ENCODE data around the gene EIF2S3B.

EIF2S3B gene

DNA sequence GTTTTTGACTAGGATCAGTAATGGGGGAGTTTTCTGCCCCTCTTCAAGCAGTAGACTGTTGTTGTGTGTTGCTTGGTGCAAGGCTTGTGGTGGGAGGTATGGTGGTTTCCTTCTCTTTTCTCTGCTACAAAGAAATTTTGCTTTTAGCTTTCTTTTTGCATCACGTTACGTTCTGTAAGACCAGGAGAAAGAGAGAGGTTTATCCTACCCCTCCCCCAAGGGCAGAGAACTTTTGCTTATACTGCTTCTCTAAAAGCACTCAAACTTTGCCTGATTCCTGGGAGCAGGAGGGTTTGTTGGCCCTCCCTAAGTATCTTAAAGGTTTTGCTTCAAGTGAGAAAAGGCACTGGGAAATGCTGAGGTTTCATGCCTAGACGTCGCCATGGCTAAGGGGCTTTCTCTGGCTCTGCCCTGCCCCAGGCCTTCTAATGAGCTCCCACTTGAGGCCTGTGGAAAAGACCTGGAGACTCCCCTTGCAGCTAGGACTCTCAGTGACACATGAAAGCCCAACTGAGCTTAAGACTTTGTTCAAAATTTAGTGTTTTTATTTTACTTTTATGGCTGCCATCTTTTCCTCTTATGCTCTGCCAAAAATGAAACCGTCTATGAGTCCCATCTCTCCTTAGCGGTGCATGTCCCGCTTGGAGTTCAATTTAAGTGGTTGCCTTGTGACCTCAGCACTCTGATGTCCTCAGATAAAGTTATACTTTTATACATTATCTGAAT is 49.2 kb downstream of the EIF2S3B start:
- DNase-seq (ENCODE audit: low spot score): no peak

- DNase-seq (ENCODE audit: low spot score): no peak
These were observed 51.6 kb downstream of the EIF2S3B start for GRCh38 chr12:10557329-10557728.

DNA sequence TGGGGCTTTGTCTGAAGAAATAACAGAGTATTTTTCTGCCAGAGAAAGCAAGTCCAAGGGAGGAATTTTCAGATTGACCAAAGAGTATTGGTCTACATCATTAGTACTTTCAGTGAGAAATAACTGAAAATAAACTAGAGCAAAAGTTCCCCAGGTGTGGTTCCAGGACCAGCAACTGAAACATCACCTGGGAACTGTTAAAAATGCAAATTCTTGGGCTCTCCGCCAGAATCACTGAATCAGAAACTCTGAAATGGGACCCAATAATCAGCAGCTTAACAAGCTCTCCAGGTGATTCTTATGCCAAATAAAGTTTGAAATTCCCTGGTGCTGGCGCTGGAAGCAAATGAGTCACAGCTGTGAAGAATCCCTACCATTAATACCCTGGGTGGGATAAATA is 52.1 kb downstream of the EIF2S3B start:
- peak; percentile 24 for DNase-seq (ENCODE audit: low spot score)
